ENCODE measurements around the gene MYH13. TPM values are rescaled to one million over a fixed set of nuclear protein-coding genes. Genes with fewer than 3 reads are reported as not detected.

MYH13 gene
- total RNA-seq = under 1 TPM in 1 of 2 donors, not detected in 1; 0.11 TPM

DNA sequence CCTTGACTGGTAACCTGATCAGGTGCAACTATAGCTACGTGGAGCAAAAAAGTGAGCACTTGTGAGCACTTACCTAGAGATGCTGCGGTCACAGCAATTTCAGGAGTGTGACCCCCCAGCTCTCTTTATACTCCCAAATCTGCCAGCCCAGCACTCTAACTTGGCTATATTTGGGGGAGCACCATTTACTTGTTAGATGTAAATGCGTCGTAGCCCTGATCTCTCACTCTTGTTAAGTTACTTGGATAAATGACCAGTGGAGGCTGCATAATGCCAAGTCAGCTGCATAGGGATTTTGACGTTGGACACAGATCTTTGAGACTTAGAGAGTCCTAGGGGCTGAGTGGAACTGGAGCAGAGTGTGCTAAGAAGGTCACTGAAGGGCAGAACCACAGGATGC, at the start of gene MYH13:
Gene MYH13, minus strand, starts transcription at position 101 of the 400 bp plus-strand sequence. CDS start 8,476 bp downstream, outside the sequence.
- intact Hi-C loops (cut with DNase I) = no loop called here
- Histone ChIP-seq H3K9ac (ENCODE audit: low read depth in 2 of 2, low read length in 2 of 2) (no peak within 1 kb of the TSS), H3K27ac (no peak within 1 kb of the TSS), H3K4me1 (no peaks in the 10 kb centered on the region), H3K4me3 (no peak within 1 kb of the TSS), H3K27me3 (no peaks in the 10 kb centered on the region), H3K36me3 (no peaks in the 10 kb centered on the region), H3K9me3 (no peaks in the 10 kb centered on the region)
- TF ChIP-seq, protein P1, sequence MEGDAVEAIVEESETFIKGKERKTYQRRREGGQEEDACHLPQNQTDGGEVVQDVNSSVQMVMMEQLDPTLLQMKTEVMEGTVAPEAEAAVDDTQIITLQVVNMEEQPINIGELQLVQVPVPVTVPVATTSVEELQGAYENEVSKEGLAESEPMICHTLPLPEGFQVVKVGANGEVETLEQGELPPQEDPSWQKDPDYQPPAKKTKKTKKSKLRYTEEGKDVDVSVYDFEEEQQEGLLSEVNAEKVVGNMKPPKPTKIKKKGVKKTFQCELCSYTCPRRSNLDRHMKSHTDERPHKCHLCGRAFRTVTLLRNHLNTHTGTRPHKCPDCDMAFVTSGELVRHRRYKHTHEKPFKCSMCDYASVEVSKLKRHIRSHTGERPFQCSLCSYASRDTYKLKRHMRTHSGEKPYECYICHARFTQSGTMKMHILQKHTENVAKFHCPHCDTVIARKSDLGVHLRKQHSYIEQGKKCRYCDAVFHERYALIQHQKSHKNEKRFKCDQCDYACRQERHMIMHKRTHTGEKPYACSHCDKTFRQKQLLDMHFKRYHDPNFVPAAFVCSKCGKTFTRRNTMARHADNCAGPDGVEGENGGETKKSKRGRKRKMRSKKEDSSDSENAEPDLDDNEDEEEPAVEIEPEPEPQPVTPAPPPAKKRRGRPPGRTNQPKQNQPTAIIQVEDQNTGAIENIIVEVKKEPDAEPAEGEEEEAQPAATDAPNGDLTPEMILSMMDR (IDR thresholded peaks at IDR 0.05) = no peak
- DNase-seq = no peak

GRCh38 chr17:10421900-10422542, 49.2 kb upstream of the MYH13 start, which contains the start of gene MYH8:
Gene MYH8 (minus strand): TSS chr17:10421950. CDS start chr17:10420227, 1,723 bp downstream.
- H3K27me3 ChIP-seq = no peaks in the 10 kb centered on the region
- intact Hi-C loops (cut with DNase I) = no loop called here

GRCh38 chr17:10421211-10421610, 48.4 kb upstream of the MYH13 start:
- intact Hi-C loops (cut with DNase I) = no loop called here
- H3K27ac ChIP-seq = no peak overlapping the region
- TF ChIP-seq, protein P1 (IDR thresholded peaks at IDR 0.05) = no peak

More at GRCh38 chr17:10421900-10422542, 49.2 kb upstream of the MYH13 start, which contains the start of gene MYH8:
- Histone ChIP-seq H3K9me3 (no peaks in the 10 kb centered on the region), H3K36me3 (no peaks in the 10 kb centered on the region), H3K4me1 (no peaks in the 10 kb centered on the region), H3K4me3 (no peak within 1 kb of the TSS), H3K27ac (no peak within 1 kb of the TSS), H3K9ac (ENCODE audit: low read depth in 2 of 2, low read length in 2 of 2) (no peak within 1 kb of the TSS)
- DNase-seq = no peak
- TF ChIP-seq, protein P1 (IDR thresholded peaks at IDR 0.05) = no peak

GRCh38 chr17:10420811-10421210, 48.0 kb upstream of the MYH13 start:
- no peaks in the 10 kb centered on the region for H3K4me1 ChIP-seq
- TF ChIP-seq, protein P1 (IDR thresholded peaks at IDR 0.05) = no peak
- no peaks in the 10 kb centered on the region for H3K27me3 ChIP-seq
- intact Hi-C loops (cut with DNase I) = no loop called here
- no peak overlapping the region for H3K4me3 ChIP-seq
- no peak overlapping the region for H3K9ac ChIP-seq (ENCODE audit: low read depth in 2 of 2, low read length in 2 of 2)
- DNase-seq = no peak
- no peaks in the 10 kb centered on the region for H3K36me3 ChIP-seq
- no peak overlapping the region for H3K27ac ChIP-seq
- no peaks in the 10 kb centered on the region for H3K9me3 ChIP-seq

More at GRCh38 chr17:10421211-10421610, 48.4 kb upstream of the MYH13 start:
- no peaks in the 10 kb centered on the region for H3K4me1 ChIP-seq
- no peak overlapping the region for H3K9ac ChIP-seq (ENCODE audit: low read depth in 2 of 2, low read length in 2 of 2)
- no peak for DNase-seq
- H3K36me3 ChIP-seq = no peaks in the 10 kb centered on the region
- no peak overlapping the region for H3K4me3 ChIP-seq
- no peaks in the 10 kb centered on the region for H3K27me3 ChIP-seq
- H3K9me3 ChIP-seq = no peaks in the 10 kb centered on the region

GRCh38 chr17:10417431-10417830, 44.6 kb upstream of the MYH13 start:
- no peak for DNase-seq
- Histone ChIP-seq H3K9me3 (no peaks in the 10 kb centered on the region), H3K27me3 (no peaks in the 10 kb centered on the region), H3K27ac (no peak overlapping the region), H3K4me3 (no peak overlapping the region), H3K9ac (ENCODE audit: low read depth in 2 of 2, low read length in 2 of 2) (no peak overlapping the region), H3K4me1 (no peaks in the 10 kb centered on the region), H3K36me3 (no peaks in the 10 kb centered on the region)
- intact Hi-C loops (cut with DNase I) = no loop called here
- TF ChIP-seq, protein P1 (IDR thresholded peaks at IDR 0.05) = no peak
